NCI-H1048 (cell line): Measurements from ENCODE around the gene SMAD4.
"Not testable (repeated sequence)": the region's sequence is repeated elsewhere in the genome, so short reads cannot be mapped to it uniquely, and the experiment has no call there.

Experiments used
- DNase-seq: peaks from one replicate; lab custom pipeline; 2025; lab: John Stamatoyannopoulos, UW

The SMAD4 gene

DNA sequence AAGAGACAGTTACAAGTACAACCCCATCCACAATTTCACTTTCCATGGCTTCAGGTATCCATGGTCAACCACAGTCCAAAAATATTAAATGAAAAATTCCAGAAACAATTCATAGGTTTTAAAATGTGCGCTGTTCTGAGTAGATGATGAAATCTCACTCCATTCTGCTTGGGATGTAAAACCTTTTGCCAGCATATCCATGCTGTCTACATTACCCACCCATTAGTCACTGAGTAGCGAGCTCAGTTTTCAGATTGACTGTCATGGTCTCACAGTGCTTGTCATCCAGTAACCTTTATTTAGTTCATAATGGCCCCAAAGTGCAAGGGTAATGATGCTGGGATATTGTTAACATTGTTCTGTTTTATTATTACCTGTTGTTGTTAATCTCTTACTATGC is 40.5 kb downstream of the SMAD4 start:
- no peak for DNase-seq

DNA sequence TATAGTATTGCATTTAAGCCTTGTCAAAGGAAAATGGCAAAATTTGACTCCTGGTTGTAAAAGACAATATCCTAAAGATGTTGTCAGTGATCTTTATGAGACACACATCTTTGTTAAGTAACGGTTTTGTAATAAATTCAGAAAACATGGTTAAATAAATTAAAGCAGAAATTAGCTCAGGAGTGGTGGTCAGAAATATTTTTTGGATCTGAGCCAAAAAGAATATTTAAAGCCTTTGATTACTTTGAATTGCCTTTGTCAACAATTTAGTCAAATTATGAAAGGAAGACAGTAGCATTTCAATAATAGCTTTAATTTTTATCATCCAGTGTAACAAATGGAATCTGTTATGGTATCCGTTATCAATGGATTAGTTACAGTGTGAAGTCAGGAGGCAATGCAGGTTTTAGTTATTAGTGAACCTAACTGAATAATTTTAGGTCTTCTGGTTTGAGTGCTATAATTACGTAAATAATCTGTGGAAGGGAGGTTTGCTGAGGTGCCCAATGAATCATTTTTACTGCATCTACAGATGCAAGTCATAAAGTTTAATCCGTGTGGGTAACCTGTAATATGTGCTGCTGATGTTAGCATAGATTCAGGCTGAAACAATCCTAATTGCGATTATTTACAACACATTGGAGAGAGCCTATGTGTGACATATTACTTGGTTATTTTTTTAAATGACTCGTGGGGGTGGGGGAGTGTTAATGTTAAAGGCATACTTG is 42.7 kb downstream of the SMAD4 start:
- DNase-seq, result no peak

DNA sequence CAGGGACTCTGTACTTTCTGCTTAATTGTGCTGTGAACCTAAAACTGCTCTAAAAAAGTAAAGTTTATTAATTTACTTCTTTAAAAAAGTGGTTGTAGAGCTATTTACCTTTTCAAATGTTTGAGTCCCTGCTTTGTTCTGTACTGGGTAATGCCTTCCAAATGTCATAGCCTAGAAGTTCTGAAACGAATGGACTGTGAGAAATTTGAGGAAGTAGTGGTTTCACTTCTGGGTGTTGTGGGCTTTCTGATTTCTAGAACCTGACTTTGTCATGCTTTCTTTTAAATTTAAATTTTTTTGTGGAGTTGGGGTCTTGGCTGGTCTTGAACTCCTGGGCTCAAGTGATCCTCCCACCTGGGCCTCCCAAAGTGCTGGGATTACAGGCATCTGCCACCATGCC is 44.6 kb downstream of the SMAD4 start:
- DNase-seq, result no peak

- DNase-seq, result no peak
Measured at GRCh38 chr18:51076503-51076902, 46.5 kb downstream of the SMAD4 start.

DNA sequence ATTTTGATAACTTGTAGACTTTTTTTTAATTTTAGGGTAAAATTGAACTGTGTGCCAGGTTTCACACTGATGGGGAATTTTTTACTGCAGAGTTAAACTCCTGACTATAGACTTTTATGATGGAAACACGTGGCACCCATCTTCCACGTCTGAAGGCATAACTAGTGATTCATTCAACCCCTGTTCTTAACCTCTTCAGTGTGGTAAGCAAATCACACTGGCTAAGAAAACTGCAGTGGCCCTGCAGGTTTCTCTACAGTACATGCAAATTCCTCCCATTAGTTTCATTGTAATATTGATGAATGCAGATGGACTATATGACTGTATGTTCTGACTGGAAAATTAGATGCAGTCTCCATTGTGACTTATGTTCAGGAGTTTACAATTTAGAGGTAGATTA is 47.2 kb downstream of the SMAD4 start:
- peak; percentile 26 for DNase-seq

DNA sequence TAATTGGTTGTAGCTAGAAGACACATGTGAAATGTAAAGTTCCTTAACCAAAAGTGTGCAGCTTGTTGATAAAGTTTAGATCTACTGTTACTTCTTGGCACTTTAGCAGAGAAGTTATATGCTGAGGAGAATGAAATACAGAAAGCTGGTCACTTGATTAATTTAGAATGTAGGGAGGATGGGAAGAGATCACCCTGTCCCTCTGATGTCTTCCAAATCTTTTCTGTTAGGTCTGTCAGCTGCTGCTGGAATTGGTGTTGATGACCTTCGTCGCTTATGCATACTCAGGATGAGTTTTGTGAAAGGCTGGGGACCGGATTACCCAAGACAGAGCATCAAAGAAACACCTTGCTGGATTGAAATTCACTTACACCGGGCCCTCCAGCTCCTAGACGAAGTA is 48.0 kb downstream of the SMAD4 start:
- no peak for DNase-seq

DNA sequence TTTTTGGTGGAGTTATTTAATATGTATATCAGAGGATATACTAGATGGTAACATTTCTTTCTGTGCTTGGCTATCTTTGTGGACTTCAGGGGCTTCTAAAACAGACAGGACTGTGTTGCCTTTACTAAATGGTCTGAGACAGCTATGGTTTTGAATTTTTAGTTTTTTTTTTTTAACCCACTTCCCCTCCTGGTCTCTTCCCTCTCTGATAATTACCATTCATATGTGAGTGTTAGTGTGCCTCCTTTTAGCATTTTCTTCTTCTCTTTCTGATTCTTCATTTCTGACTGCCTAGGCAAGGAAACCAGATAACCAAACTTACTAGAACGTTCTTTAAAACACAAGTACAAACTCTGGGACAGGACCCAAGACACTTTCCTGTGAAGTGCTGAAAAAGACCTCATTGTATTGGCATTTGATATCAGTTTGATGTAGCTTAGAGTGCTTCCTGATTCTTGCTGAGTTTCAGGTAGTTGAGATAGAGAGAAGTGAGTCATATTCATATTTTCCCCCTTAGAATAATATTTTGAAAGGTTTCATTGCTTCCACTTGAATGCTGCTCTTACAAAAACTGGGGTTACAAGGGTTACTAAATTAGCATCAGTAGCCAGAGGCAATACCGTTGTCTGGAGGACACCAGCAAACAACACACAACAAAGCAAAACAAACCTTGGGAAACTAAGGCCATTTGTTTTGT is 52.7 kb downstream of the SMAD4 start:
- DNase-seq, result no peak

DNA sequence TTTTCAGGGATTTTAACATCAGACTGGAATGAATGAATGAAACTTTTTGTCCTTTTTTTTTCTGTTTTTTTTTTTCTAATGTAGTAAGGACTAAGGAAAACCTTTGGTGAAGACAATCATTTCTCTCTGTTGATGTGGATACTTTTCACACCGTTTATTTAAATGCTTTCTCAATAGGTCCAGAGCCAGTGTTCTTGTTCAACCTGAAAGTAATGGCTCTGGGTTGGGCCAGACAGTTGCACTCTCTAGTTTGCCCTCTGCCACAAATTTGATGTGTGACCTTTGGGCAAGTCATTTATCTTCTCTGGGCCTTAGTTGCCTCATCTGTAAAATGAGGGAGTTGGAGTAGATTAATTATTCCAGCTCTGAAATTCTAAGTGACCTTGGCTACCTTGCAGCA is 53.4 kb downstream of the SMAD4 start:
- DNase-seq, result no peak

GRCh38 chr18:51088410-51088809 is 58.4 kb downstream of the SMAD4 start:
- no peak for DNase-seq

GRCh38 chr18:51089691-51090090 is 59.7 kb downstream of the SMAD4 start:
- DNase-seq, result no peak

DNA sequence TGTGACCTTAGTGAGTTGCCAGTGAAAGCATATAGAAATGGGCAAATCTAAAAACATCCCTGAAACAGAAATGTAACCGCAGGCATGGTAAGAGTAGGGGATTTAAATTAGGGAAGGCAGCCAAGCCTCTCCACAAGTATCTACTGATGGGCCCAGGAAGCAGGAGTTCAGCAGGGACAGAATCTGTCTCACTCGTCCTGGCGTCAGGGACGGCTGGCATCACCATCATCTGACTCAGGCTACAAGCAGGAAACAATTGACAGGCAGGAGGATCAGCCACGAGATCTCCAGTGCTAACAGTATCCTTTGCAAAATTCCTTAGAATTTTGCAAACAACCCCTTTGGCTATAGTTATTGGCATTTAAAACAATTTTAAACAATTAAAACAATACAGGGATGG is 61.3 kb downstream of the SMAD4 start:
- no peak for DNase-seq

GRCh38 chr18:51092117-51092516 is 62.1 kb downstream of the SMAD4 start:
- DNase-seq, result no peak

DNA sequence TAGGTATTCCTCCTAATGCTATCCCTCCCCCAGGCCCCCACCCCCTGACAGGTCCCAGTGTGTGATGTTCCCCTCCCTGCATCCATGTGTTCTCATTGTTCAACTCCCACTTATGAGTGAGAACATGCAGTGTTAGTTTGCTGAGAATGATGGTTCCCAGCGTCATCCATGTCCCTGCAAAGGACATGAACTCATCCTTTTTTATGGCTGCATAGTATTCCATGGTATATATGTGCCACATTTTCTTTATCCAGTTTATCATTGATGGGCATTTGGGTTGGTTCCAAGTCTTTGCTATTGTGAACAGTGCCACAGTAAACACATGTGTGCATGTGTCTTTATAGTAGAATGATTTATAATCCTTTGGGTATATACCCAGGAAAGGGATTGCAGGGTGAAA is 63.0 kb downstream of the SMAD4 start:
- not testable (repeated sequence) for DNase-seq

GRCh38 chr18:51097021-51097822 is 67.2 kb downstream of the SMAD4 start:
- no peak for DNase-seq

- no peak for DNase-seq
Measured at GRCh38 chr18:51098082-51098481, 68.1 kb downstream of the SMAD4 start.

GRCh38 chr18:51098513-51098912 is 68.5 kb downstream of the SMAD4 start:
- DNase-seq, result no peak

DNA sequence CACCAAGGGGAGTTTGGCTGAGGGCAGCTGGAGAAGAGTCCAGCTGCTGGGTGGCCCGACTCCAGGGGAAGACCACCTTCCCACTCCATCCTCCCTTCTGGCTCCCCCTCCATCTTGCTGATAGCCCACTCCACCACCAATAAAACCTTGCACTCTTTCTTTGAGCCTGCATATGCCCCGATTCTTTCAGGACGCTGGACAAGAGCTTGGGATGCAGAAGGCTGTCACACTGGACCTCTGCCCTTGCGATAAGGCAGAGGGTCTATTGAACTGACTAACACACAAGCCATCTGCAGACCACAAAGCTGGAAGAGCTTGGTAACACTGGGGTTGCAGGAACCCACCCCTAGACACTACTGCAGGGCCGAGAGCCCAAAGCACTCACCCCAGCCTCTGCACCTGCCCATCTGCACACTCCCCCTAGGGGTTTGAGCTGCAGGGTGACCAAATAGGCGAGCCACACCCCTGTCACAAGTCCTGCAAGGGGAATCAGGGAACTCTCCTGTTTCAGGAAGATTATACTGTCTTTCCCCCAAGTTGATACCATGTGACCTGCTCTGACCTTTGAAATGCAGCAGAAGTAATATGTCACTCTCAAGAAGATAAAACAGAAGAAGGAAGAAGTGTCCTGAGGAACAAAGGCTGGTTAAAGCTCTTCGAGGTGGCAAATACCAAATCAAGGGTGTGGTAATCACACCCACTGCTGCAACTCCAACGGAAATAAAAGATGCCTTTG is 70.5 kb downstream of the SMAD4 start:
- no peak for DNase-seq

DNA sequence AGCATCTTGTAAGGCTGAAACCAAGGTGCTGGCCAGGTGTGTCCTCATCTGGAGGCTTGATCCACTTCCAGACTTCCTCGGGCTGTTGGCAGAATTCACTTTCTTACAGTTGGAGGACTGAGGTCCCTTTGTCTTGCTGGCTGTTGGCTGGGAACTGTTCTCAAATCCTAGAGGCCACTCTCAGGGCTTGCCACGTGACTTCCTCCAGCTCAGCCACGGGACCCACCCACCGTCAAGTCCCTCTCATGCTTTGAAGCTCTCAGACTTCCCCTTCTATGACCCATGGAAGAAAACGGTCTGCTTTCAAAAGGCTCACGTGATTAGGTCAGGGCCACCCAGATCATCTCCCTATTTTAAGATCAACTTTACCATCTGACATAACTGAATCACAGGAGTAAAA is 77.1 kb downstream of the SMAD4 start:
- DNase-seq, result no peak

GRCh38 chr18:51107598-51108305 is 77.7 kb downstream of the SMAD4 start:
- no peak for DNase-seq

GRCh38 chr18:51108330-51108729 is 78.3 kb downstream of the SMAD4 start:
- no peak for DNase-seq

DNA sequence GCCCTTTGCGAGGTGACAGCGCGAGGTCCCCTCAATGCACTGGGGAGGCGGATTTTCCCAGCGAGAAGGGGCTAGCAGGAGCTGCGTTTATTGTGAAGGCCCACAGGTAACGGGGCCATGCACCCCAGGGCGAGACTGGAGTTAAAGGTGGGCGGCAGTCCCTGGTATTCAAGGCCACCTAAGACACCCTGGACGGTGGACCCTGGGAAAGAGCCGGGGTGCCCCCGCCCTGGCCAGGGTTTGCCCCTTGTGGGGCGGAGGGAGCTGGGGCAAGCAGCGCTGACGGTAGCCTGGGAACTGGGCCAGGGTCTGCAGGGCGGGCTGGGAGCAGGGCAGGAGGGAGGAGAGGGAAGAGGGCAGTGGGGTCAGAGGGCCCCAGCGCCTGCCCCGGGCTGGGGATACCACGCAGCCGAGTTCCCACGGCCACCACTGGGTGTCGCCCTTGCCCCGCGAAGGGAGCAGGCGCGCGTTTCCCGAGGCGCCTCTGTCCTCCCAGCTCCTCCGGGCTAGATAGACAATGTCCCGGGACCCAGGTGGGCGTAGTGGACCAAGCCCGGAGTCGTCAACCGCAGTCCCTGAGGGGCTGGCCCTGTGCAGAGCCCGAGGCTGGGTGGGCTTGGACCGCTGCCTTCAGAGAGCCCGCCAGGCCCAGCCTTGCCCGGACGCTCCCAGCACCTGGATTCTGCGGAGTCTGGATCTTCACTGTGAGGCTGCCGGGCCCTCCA is 80.2 kb downstream of the SMAD4 start:
- peak; percentile 24 for DNase-seq
